H9 (cell line): ENCODE measurements around the gene IGF2BP3. TPM values are rescaled to one million over a fixed set of nuclear protein-coding genes. Genes with fewer than 3 reads are reported as not detected.

ENCODE experiments used
- DNase-seq: peaks from one replicate; pipeline ENCODE4 v3.0.0-alpha.2; 2017
- H2AFZ ChIP-seq: one replicate; pipeline ENCODE4 v1.6.1; 2013; ENCODE audit warnings: mild to moderate bottlenecking, low read length, control low read depth, moderate library complexity
- H2AK5ac ChIP-seq: 2 replicates; pipeline ENCODE4 v1.6.1; 2013; ENCODE audit warnings: low read length, control low read depth, mixed read lengths; ENCODE audit not compliant: insufficient read length
- H2BK120ac ChIP-seq: one replicate; pipeline ENCODE4 v1.6.1; 2013; ENCODE audit warnings: low read depth, mild to moderate bottlenecking, low read length, control low read depth, inconsistent platforms; ENCODE audit not compliant: poor library complexity, severe bottlenecking
- H2BK12ac ChIP-seq: 2 replicates; pipeline ENCODE4 v1.6.1; 2013; ENCODE audit warnings: low read length, control low read depth, mixed read lengths, low read depth; ENCODE audit not compliant: insufficient read length
- H2BK15ac ChIP-seq: 2 replicates; pipeline ENCODE4 v1.6.1; 2013; ENCODE audit warnings: low read depth, low read length, control low read depth
- H2BK20ac ChIP-seq: one replicate; pipeline ENCODE4 v1.6.1; 2013; ENCODE audit warnings: low read depth, mild to moderate bottlenecking, low read length, control low read depth, inconsistent platforms; ENCODE audit not compliant: poor library complexity, severe bottlenecking
- H2BK5ac ChIP-seq: 2 replicates; pipeline ENCODE4 v1.6.1; 2013; ENCODE audit warnings: low read length, control low read depth, mixed read lengths; ENCODE audit not compliant: insufficient read length
- H3K14ac ChIP-seq: 2 replicates; pipeline ENCODE4 v1.6.1; 2013; ENCODE audit warnings: low read length, control low read depth; ENCODE audit not compliant: insufficient read depth
- H3K18ac ChIP-seq: 2 replicates; pipeline ENCODE4 v1.6.1; 2013; ENCODE audit warnings: low read depth, mild to moderate bottlenecking, mixed read lengths, low read length, control low read depth; ENCODE audit not compliant: insufficient read length
- H3K23ac ChIP-seq: 2 replicates; pipeline ENCODE4 v1.6.1; 2013; ENCODE audit warnings: low read length, control low read depth, mixed read lengths, low read depth; ENCODE audit not compliant: insufficient read length
- H3K23me2 ChIP-seq: 2 replicates; pipeline ENCODE4 v1.6.1; 2013; ENCODE audit warnings: low read depth, mild to moderate bottlenecking, mixed read lengths, low read length, control low read depth; ENCODE audit not compliant: insufficient read length, poor library complexity, severe bottlenecking
- H3K27ac ChIP-seq: 2 replicates; pipeline ENCODE4 v1.5.1; 2013; ENCODE audit warnings: low read length, control low read depth, mixed read lengths, low read depth; ENCODE audit not compliant: insufficient read length
- H3K27me3 ChIP-seq: 2 replicates; pipeline ENCODE4 v1.6.1; 2013; ENCODE audit warnings: low read length, control low read depth, inconsistent platforms; ENCODE audit not compliant: insufficient read depth
- H3K4ac ChIP-seq: 2 replicates; pipeline ENCODE4 v1.6.1; 2013; ENCODE audit warnings: low read depth, mild to moderate bottlenecking, control low read depth, inconsistent platforms, low read length, moderate library complexity
- H3K4me1 ChIP-seq: 2 replicates; pipeline ENCODE4 v1.6.1; 2013; ENCODE audit warnings: low read length, control low read depth, inconsistent platforms; ENCODE audit not compliant: insufficient read depth
- H3K4me2 ChIP-seq: 2 replicates; pipeline ENCODE4 v1.6.1; 2013; ENCODE audit warnings: low read length, control low read depth, mixed read lengths; ENCODE audit not compliant: insufficient read length, insufficient read depth
- H3K56ac ChIP-seq: 2 replicates; pipeline ENCODE4 v1.6.1; 2013; ENCODE audit warnings: low read depth, mild to moderate bottlenecking, mixed read lengths, low read length, control low read depth; ENCODE audit not compliant: insufficient read length
- H3K79me1 ChIP-seq: 2 replicates; pipeline ENCODE4 v1.6.1; 2013; ENCODE audit warnings: low read depth, mild to moderate bottlenecking, moderate library complexity, low read length, control low read depth, inconsistent platforms; ENCODE audit not compliant: insufficient read depth, poor library complexity, severe bottlenecking
- H3K79me2 ChIP-seq: 2 replicates; pipeline ENCODE4 v1.6.1; 2013; ENCODE audit warnings: low read length, control low read depth, inconsistent platforms; ENCODE audit not compliant: insufficient read depth
- H3K9ac ChIP-seq: 2 replicates; pipeline ENCODE4 v1.6.1; 2013; ENCODE audit warnings: low read length, control low read depth, mixed read lengths; ENCODE audit not compliant: insufficient read length; ENCODE audit errors: extremely low read depth
- H3K9me3 ChIP-seq: one replicate; pipeline ENCODE4 v1.6.1; 2013; ENCODE audit warnings: low read depth, low read length, inconsistent platforms; ENCODE audit not compliant: control insufficient read depth
- H3T11ph ChIP-seq: one replicate; pipeline ENCODE4 v1.6.1; 2013; ENCODE audit warnings: mild to moderate bottlenecking, low read length, control low read depth, inconsistent platforms
- H4K20me1 ChIP-seq: one replicate; pipeline ENCODE4 v1.6.1; 2013; ENCODE audit not compliant: control insufficient read depth, insufficient read length, insufficient read depth
- H4K5ac ChIP-seq: 2 replicates; pipeline ENCODE4 v1.6.1; 2013; ENCODE audit warnings: low read depth, mild to moderate bottlenecking, mixed read lengths, low read length, control low read depth; ENCODE audit not compliant: insufficient read length
- H4K8ac ChIP-seq: replicated peaks from 2 replicates; pipeline ENCODE4 v1.6.1; 2013; ENCODE audit warnings: low read length, control low read depth, mixed read lengths, low read depth; ENCODE audit not compliant: insufficient read length
- H4K91ac ChIP-seq: 2 replicates; pipeline ENCODE4 v1.6.1; 2013; ENCODE audit warnings: low read depth, mild to moderate bottlenecking, moderate library complexity, mixed read lengths, low read length, control low read depth; ENCODE audit not compliant: insufficient read length
- H3K27ac Mint-ChIP-seq, 3 experiments: 2 replicates in 2 of 3; 3 replicates in 1 of 3; pipeline ENCODE4 v1.8.0; 2020 to 2021; ENCODE audit warnings: mixed read lengths in 3 of 3, mild to moderate bottlenecking in 1 of 3, moderate library complexity in 1 of 3
- H3K27me3 Mint-ChIP-seq: 2 replicates; pipeline ENCODE4 v1.8.0; 2021; ENCODE audit warnings: low read depth, mild to moderate bottlenecking, moderate library complexity, mixed read lengths
- H3K36me3 Mint-ChIP-seq, 3 experiments: 2 replicates in 2 of 3; 3 replicates in 1 of 3; pipeline ENCODE4 v1.8.0; 2020 to 2021; ENCODE audit warnings: low read depth in 3 of 3, mixed read lengths in 3 of 3; ENCODE audit not compliant: insufficient read depth in 1 of 3
- H3K4me1 Mint-ChIP-seq, 2 experiments: 2 replicates each; pipeline ENCODE4 v1.8.0; 2020; ENCODE audit warnings: mixed read lengths in 2 of 2
- H3K4me3 Mint-ChIP-seq, 2 experiments: 2 replicates in 1 of 2; 3 replicates in 1 of 2; pipeline ENCODE4 v1.8.0; 2020 to 2021; ENCODE audit warnings: mild to moderate bottlenecking in 2 of 2, mixed read lengths in 2 of 2, moderate library complexity in 1 of 2
- H3K9me3 Mint-ChIP-seq, 2 experiments: 2 replicates in 1 of 2; 3 replicates in 1 of 2; pipeline ENCODE4 v1.8.0; 2020; ENCODE audit warnings: mild to moderate bottlenecking in 2 of 2, mixed read lengths in 2 of 2, moderate library complexity in 1 of 2
- WGBS: extraction: QIAGEN DNeasy Blood & Tissue Kit; methylation state at CpG from one replicate; pipeline ENCODE4 v1.1.7; 2013; ENCODE audit warnings: missing lambda C conversion rate, low lambda C conversion rate, mixed read lengths; ENCODE audit not compliant: insufficient read length; ENCODE audit errors: extremely low coverage; 5-methylcytosine and 5-hydroxymethylcytosine counted together
- total RNA-seq: library from RNA; stranded (reverse); gene quantifications from 2 replicates; pipeline ENCODE4 v1.2.1, GENCODE V29; 2021
- TF ChIP-seq, protein P1 (sequence below): fragments of 200-600 bp; sonication (generic); conservative IDR thresholded peaks from 3 replicates; pipeline ENCODE4 v1.8.0; 2021; ENCODE audit warnings: antibody characterized with exemption, mild to moderate bottlenecking

IGF2BP3 gene
- total RNA-seq, 1 experiment from 2014 or later: 197 TPM

DNA sequence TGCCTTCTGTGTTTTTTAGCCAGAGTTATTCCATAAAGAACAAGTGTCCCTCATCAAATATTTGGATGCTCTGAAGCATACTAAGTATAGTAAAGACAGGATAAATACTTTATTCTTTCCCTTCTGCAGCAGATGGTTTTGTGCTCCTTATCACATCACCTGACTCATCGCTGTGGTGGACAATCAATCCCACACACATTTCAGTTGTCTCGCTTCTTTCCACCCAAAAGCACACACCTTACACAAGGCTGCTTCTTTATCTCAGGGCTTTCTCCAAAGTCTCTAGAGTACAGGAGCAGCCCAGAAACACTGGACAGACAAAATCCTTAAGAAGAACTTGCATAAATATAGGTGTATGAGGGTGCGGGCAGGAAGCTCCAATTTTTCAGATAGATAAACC is 43.4 kb downstream of the IGF2BP3 start:
- no peak overlapping the region for H3K4ac ChIP-seq
- H3K36me3 Mint-ChIP-seq: no peaks in the 10 kb centered on the region; a peak in 3 of 7 replicates
- H4K8ac ChIP-seq: no peak overlapping the region
- H3K18ac ChIP-seq: no peak overlapping the region
- no peak overlapping the region for H3K14ac ChIP-seq
- peak overlapping the region in 2 of 3 experiments; percentile 9 to 45; a peak in 3 of 7 replicates for H3K27ac Mint-ChIP-seq
- no peaks in the 10 kb centered on the region for H3K27me3 ChIP-seq
- peaks cover 14% of the 10 kb centered on the region for H3K79me1 ChIP-seq
- H3K23me2 ChIP-seq: no peaks in the 10 kb centered on the region
- no peak overlapping the region for H3K27ac ChIP-seq
- H3K27me3 Mint-ChIP-seq: no peaks in the 10 kb centered on the region
- whole genome bisulfite sequencing: no CpG with 5 or more reads among the region's 3 CpGs
- no peak overlapping the region for H2AFZ ChIP-seq
- no peak overlapping the region for H2BK20ac ChIP-seq
- H3K23ac ChIP-seq: no peak overlapping the region
- no peak overlapping the region for H2BK12ac ChIP-seq
- H2BK15ac ChIP-seq: no peak overlapping the region
- no peak overlapping the region for H3K4me3 Mint-ChIP-seq
- no peaks in the 10 kb centered on the region for H4K20me1 ChIP-seq
- no peak overlapping the region for H4K91ac ChIP-seq
- no peak overlapping the region for H3T11ph ChIP-seq
- H3K9ac ChIP-seq: no peak overlapping the region
- no peak for DNase-seq
- peaks cover 2% of the 10 kb centered on the region; the same call in 1 of the 2 replicates for H3K4me1 ChIP-seq
- no peaks in the 10 kb centered on the region for H3K9me3 Mint-ChIP-seq
- H3K9me3 ChIP-seq: no peaks in the 10 kb centered on the region
- no peak overlapping the region for H4K5ac ChIP-seq
- TF ChIP-seq, protein P1, sequence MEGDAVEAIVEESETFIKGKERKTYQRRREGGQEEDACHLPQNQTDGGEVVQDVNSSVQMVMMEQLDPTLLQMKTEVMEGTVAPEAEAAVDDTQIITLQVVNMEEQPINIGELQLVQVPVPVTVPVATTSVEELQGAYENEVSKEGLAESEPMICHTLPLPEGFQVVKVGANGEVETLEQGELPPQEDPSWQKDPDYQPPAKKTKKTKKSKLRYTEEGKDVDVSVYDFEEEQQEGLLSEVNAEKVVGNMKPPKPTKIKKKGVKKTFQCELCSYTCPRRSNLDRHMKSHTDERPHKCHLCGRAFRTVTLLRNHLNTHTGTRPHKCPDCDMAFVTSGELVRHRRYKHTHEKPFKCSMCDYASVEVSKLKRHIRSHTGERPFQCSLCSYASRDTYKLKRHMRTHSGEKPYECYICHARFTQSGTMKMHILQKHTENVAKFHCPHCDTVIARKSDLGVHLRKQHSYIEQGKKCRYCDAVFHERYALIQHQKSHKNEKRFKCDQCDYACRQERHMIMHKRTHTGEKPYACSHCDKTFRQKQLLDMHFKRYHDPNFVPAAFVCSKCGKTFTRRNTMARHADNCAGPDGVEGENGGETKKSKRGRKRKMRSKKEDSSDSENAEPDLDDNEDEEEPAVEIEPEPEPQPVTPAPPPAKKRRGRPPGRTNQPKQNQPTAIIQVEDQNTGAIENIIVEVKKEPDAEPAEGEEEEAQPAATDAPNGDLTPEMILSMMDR: no peak
- peaks cover 43% of the 10 kb centered on the region; the same call in 1 of the 2 replicates for H3K79me2 ChIP-seq
- H2AK5ac ChIP-seq: no peak overlapping the region
- no peak overlapping the region for H3K4me2 ChIP-seq
- no peak overlapping the region for H2BK5ac ChIP-seq
- H2BK120ac ChIP-seq: no peak overlapping the region
- H3K56ac ChIP-seq: no peak overlapping the region
- peaks cover 31 to 39% of the 10 kb centered on the region in 2 experiments for H3K4me1 Mint-ChIP-seq
